Head of caudate nucleus (tissue), 42 donors: ENCODE measurements around the gene GNAO1.
"Not testable (repeated sequence)": the region's sequence is repeated elsewhere in the genome, so short reads cannot be mapped to it uniquely, and the experiment has no call there.

Experiments used
- DNase-seq, 42 donors: peaks; one replicate each; pipeline versions ENCODE4 v3.0.0 to v3.0.0-alpha.2; 2020 to 2021; ENCODE audit warnings: mixed read lengths in 7 of 42
- intact Hi-C: fragments of 100-400 bp; cut with DNase I; formaldehyde crosslinking; loops from one replicate; pipeline ENCODE4 v1.15.0; 2022

GNAO1 gene

GRCh38 chr16:56360117-56361008, 169.1 kb downstream of the GNAO1 start:
- peak in 8 of 42 donors; percentile 1 to 45 (median 34) for DNase-seq

DNA sequence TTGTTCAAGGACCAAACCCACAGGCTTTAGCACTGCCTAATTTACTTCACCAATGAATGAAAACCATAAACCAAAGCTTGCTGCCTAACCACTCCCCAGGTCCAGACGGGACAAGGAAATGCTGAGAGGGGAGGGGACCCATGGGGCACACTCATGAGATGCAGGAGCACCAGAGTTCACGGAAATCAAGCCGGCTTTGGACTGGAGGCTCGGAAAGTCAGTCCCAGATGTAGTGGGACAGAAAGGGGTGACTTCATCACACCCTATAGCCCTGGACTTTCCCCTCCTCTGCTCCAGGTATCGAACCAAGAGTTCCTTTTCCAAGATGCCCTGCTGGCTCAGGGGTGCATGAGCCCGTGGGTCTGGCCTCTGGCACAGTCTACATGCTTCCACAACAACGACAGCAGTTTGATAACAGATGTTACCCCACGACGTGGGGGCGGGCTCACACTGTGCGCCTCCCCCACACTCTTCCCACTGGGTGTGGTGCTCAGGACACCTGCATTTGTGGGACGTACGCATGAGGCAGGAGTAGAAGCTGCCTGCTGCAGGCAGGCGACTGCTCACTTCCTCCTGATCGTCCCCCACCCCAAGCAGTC, 170.9 kb downstream of the GNAO1 start:
- DNase-seq = peak in 6 of 42 donors; percentile 15 to 55 (median 44)
- intact Hi-C loops = no loop called here

More at GRCh38 chr16:56360117-56361008, 169.1 kb downstream of the GNAO1 start:
- intact Hi-C loops = no loop called here

GRCh38 chr16:56362706-56363105, 171.4 kb downstream of the GNAO1 start:
- intact Hi-C loops = no loop called here
- peak in 3 of 42 donors; percentile 14 to 43 (median 26) for DNase-seq

DNA sequence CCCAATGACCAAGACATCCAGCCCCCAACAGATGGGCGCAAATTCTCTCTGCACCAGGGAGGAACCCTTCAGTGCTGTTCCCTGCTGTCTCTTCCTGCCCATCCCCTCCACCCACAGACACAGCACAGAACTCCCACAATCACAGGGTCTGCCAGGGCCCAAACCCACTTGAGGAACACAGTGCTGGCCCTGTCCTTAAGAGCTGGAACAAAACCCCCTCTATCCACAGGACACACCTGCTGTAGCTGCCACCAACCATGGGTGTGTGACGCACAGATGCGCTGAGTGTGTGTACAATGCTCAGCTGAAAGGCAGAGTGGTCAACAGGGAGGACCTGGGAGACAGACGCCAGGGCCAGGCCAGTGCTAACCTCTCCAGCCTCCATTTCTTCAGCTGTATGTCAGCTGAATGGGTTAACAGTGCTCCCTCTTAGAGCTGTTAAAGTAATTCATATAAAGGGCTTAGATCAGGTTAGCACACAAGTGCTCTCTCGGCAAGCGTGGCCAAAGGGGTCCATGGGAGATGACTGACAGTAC, 172.0 kb downstream of the GNAO1 start:
- DNase-seq = peak in 2 of 42 donors; percentile 14 to 39
- intact Hi-C loops = no loop called here

GRCh38 chr16:56363781-56364565, 172.7 kb downstream of the GNAO1 start:
- intact Hi-C loops = no loop called here
- DNase-seq = peak in 2 of 42 donors; percentile 7 to 40

GRCh38 chr16:56364865-56365264, 173.6 kb downstream of the GNAO1 start:
- peak in 1 of 42 donors; percentile 27 for DNase-seq
- intact Hi-C loops = no loop called here

GRCh38 chr16:56365552-56365951, 174.3 kb downstream of the GNAO1 start:
- peak in 27 of 42 donors; percentile 43 to 85 (median 61) for DNase-seq
- intact Hi-C loops = no loop called here

DNA sequence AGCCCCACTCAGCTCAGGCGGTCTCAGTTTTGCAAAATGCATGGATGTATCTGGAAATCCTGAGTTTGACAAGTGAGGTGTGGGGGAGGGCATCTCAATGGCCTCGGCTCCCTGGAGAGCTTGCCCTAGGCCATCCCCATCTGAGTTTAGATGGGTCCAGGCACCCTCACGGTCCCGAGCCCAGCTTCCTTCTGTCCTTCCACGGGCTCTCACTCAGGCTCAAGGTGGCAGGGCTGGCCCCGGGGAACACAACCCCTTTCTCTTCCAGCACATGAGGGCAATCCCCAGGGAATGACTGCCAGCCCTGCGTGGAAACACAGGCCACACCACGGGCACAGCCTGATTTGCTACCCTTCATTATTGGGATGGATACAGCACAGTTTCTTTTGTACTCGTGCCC, 175.7 kb downstream of the GNAO1 start:
- intact Hi-C loops = no loop called here
- peak in 1 of 42 donors; percentile 12 for DNase-seq

DNA sequence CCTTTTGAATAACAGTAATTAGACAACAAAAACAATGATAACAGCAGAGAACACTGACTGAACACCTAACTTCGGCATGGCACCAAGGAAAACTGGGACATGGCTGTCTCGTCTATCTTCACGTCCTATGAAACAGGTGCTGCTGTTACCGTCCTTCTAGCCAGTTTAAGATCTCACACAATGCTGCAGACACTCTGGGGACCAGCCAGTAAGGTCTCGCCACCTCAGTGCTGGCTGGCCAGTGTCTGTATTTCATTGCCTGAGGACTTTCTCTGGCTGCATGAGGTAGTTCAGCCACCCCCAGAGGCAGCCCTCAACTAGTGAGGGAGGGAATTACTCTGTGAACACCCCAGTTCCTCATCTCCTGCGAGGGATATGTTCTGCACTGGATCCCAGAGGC, 176.5 kb downstream of the GNAO1 start:
- intact Hi-C loops = no loop called here
- peak in 1 of 42 donors; percentile 2 for DNase-seq

DNA sequence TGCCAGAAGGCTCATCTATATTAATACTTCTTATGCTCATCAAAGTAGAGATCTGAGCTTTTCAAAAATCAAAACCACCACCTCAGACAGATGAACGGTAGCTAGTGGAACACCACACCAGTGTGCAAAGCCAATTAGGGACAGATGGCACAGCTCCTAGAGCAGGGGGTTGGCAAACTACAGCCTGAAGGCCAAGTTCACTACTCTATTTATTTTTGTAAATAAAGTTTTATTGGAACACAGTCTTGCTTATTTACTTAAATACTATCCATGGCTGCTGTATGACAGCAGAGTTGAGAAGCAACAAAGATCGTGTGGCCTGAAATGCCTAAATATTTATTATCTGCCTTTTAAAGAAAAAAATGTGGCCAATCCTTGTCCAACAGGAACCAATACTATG, 177.3 kb downstream of the GNAO1 start:
- intact Hi-C loops = no loop called here
- DNase-seq = no peak

DNA sequence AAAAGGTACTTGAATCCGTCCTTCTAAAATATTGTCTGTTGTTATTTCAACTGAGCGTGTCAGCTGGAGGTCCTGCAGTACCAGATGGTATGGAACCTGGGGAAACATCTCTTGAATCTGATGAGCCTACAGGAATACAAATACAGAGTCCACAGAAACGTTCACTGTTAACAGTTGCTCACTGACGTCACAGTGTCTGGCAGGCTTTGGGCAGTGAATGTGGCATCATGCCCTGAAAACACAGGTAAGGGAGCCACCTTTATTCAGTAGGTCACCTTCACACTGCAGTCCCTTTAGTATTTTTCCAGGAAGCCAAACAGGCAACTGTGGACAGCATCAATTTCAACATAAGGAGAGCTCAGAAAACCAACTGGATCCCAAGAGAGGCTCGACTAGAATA, 177.9 kb downstream of the GNAO1 start:
- intact Hi-C loops = no loop called here
- DNase-seq = no peak

GRCh38 chr16:56370185-56370874, 179.0 kb downstream of the GNAO1 start:
- DNase-seq = no peak
- intact Hi-C loops = no loop called here

DNA sequence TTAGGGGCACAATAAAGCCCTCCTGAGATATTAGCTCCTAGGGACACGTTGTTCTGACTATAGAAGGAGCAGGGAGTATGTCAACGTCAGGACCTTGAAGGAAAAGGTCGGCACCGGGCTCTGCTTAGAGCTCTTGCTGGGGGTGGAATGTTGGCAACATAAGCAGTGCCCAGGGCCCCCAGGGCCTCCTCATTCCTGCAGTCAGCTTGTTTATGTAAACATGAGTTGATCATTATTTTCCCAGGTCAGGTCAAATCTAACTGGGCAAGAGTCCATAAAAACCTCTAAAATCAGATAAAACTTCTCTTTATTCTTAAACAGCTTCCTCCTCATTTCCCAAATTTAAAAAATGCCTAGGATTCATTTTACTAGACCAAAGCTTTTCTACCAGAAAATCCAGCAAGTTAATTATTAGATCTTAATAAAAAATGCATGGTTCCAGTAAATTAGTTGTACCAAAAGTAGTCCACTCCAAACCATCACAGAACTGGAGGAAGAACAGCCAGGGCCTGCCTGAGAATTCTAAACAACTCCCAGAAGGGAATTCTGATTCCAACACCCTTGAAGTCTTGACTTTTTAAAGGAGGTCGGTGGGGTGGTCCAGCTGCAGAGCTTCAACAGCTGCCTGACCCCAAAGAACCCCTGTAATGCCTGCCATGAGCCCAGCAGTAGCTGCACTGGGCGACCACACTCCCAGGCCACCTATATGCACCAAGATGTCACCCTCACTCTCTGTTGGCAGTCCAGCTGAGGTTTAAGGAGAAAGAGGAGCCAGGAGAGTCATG, 179.8 kb downstream of the GNAO1 start:
- intact Hi-C loops = no loop called here
- DNase-seq = no peak

GRCh38 chr16:56371660-56371937, 180.3 kb downstream of the GNAO1 start:
- no peak for DNase-seq
- intact Hi-C loops = no loop called here

GRCh38 chr16:56372013-56372634, 180.8 kb downstream of the GNAO1 start:
- intact Hi-C loops = no loop called here
- DNase-seq = no peak

- DNase-seq = no peak
- intact Hi-C loops = no loop called here
These were observed 181.7 kb downstream of the GNAO1 start for GRCh38 chr16:56373003-56373402.

DNA sequence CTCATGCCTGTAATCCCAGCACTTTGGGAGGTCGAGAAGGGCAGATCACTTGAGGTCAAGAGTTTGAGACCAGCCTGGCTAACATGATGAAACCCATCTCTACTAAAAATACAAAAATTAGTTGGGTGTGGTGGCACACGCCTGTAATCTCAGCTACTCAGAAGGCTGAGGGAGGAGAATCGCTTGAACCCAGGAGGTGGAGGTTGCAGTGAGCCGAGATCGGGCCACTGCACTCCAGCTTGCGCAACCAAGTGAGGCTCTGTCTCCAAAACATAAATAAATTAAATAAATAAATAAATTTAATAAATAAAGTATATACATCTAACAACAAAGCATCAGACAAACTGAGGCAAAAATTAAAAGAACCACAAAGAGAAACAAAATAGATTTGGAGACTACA, 184.5 kb downstream of the GNAO1 start:
- intact Hi-C loops, DNase-seq: not testable (repeated sequence)

GRCh38 chr16:56379044-56379443, 187.8 kb downstream of the GNAO1 start:
- DNase-seq, intact Hi-C loops: not testable (repeated sequence)
